HPDE6-E6E7 (cell line): Measurements from ENCODE around the gene SRGAP2.
"Not testable (repeated sequence)": the region's sequence is repeated elsewhere in the genome, so short reads cannot be mapped to it uniquely, and the experiment has no call there.

Experiments
- DNase-seq: peaks from one replicate; pipeline ENCODE4 v3.0.0; 2011; ENCODE audit warnings: missing footprints; ENCODE audit errors: extremely low spot score

Gene SRGAP2

GRCh38 chr1:206203364-206204158 is at the start of gene SRGAP2:
Gene SRGAP2, plus strand, starts transcription at chr1:206203541. Its CDS starts 2,430 bp downstream, at chr1:206205971.
- DNase-seq, result not testable (repeated sequence)

GRCh38 chr1:206167350-206168029 is 35.9 kb upstream of the SRGAP2 start:
- DNase-seq, result not testable (repeated sequence)

- not testable (repeated sequence) for DNase-seq
Measured at GRCh38 chr1:206169794-206170193, 33.5 kb upstream of the SRGAP2 start.

- not testable (repeated sequence) for DNase-seq
Measured at GRCh38 chr1:206173110-206173719, 30.1 kb upstream of the SRGAP2 start.

- DNase-seq, result not testable (repeated sequence)
Measured at GRCh38 chr1:206174182-206174868, 29.0 kb upstream of the SRGAP2 start.

- not testable (repeated sequence) for DNase-seq
Measured at GRCh38 chr1:206175459-206176113, 27.8 kb upstream of the SRGAP2 start.

- DNase-seq, result not testable (repeated sequence)
Measured at GRCh38 chr1:206176114-206176502, 27.2 kb upstream of the SRGAP2 start.

GRCh38 chr1:206178061-206178989 is 25.0 kb upstream of the SRGAP2 start:
- not testable (repeated sequence) for DNase-seq

GRCh38 chr1:206179666-206180065 is 23.7 kb upstream of the SRGAP2 start:
- DNase-seq, result not testable (repeated sequence)

- not testable (repeated sequence) for DNase-seq
Measured at GRCh38 chr1:206182368-206183317, 20.7 kb upstream of the SRGAP2 start.

- DNase-seq, result not testable (repeated sequence)
Measured at GRCh38 chr1:206183788-206184187, 19.6 kb upstream of the SRGAP2 start.

- not testable (repeated sequence) for DNase-seq
Measured at GRCh38 chr1:206185778-206186177, 17.6 kb upstream of the SRGAP2 start.

GRCh38 chr1:206186826-206187225 is 16.5 kb upstream of the SRGAP2 start:
- DNase-seq, result not testable (repeated sequence)

- DNase-seq, result not testable (repeated sequence)
Measured at GRCh38 chr1:206195182-206195581, 8.2 kb upstream of the SRGAP2 start.

GRCh38 chr1:206196748-206197424 is 6.5 kb upstream of the SRGAP2 start:
- not testable (repeated sequence) for DNase-seq

- DNase-seq, result not testable (repeated sequence)
Measured at GRCh38 chr1:206202789-206203363, 465 bp upstream of the SRGAP2 start, which contains the start of gene FAM72A. Gene FAM72A, minus strand, starts transcription at chr1:206202839. Its CDS starts 814 bp downstream, at chr1:206202025.

GRCh38 chr1:206204159-206204511 is 794 bp downstream of the SRGAP2 start:
- DNase-seq, result not testable (repeated sequence)

- DNase-seq, result not testable (repeated sequence)
Measured at GRCh38 chr1:206204871-206205270, 1.5 kb downstream of the SRGAP2 start.
